Right renal pelvis (tissue), 4 donors: Measurements from ENCODE around the gene RGL3. TPM values are rescaled to one million over a fixed set of nuclear protein-coding genes. Genes with fewer than 3 reads are reported as not detected.
"Not testable (repeated sequence)": the region's sequence is repeated elsewhere in the genome, so short reads cannot be mapped to it uniquely, and the experiment has no call there.

Experiments
- DNase-seq, 4 donors: peaks; one replicate each; pipeline ENCODE4 v3.0.0-alpha.2; 2013; ENCODE audit warnings: low read depth in 4 of 4, low spot score in 3 of 4, missing footprints in 1 of 4
- polyA plus RNA-seq, 4 donors: library from polyadenylated mRNA; unstranded; fragments of 120-200 nt; gene quantifications; one replicate each; pipeline ENCODE4 v1.2.1, GENCODE V29; 2013; ENCODE audit not compliant: insufficient read length in 4 of 4

RGL3 gene
- polyA plus RNA-seq, 4 donors = 68.7 to 94.8 (median 75.5) TPM

- no peak for DNase-seq
Observed at GRCh38 chr19:11364935-11365334, 54.2 kb downstream of the RGL3 start.

GRCh38 chr19:11364296-11364904, 54.7 kb downstream of the RGL3 start:
- DNase-seq = no peak

DNA sequence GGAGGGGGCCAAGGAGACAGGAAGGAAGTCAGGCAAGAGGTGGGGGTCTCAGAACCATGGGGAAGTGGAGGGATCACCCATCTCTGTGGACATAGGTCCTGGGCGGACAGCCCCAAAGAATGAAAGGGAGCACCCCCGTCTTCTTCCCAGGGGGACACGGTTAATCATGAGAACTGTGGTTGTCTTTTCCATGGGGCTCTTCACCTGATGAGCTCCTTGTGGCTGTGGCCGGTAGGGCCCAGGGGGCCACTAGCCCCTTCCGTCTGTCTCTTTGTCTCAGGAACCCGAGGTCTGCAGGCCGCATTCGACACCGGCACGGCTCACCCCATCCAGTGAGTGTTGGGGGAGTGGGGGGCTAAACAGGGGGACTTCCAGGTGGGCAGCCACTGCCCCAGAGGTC, 55.2 kb downstream of the RGL3 start:
- no peak for DNase-seq

DNA sequence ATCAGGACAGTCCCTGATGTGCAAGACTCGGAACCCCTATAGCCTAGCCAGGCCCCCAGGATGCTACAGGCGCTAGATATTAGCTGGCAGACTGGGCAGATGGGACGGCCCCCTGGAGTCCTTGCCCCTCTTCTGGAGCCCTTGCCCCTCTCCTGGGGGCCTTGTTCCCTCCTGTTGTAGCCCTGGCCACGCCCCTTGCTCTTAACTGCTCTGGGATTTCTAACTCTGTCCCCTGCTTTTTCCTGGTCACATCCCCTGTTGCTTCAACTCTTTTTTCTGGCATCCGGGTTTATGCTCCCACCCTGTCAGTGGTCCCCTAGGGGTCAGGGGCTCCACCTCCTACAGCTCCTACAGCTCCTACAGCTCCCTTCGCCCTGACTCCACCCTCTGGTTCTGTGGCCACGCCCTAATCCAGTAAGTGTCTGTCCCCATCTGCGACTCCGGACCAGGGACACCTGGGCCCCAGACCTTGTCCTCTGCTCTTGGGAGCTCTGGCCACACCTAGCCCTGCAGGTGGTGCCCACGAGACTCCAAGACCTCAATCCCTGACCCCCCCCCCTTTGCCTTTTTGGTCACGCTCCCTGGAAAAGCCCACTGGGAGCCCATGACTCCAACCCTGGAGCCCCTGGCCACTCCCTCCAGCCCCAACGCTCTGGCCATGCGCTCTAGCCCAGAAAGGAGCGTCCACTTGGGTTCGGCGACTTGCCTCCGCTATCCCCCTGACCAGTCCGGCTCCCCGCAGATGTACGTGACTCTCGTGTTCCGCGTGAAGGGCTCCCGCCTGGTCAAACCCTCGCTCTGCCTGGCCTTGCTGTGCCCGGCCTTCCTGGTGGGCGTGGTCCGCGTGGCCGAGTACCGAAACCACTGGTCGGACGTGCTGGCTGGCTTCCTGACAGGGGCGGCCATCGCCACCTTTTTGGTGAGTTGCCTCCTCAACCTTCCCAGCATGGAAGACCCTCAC, 57.1 kb downstream of the RGL3 start:
- DNase-seq = no peak

GRCh38 chr19:11361037-11361770, 57.9 kb downstream of the RGL3 start:
- peak in 1 of 4 donors; percentile 46 for DNase-seq

- no peak for DNase-seq
Observed at GRCh38 chr19:11359421-11359820, 59.7 kb downstream of the RGL3 start.

GRCh38 chr19:11356676-11357550, 62.2 kb downstream of the RGL3 start:
- DNase-seq = no peak

DNA sequence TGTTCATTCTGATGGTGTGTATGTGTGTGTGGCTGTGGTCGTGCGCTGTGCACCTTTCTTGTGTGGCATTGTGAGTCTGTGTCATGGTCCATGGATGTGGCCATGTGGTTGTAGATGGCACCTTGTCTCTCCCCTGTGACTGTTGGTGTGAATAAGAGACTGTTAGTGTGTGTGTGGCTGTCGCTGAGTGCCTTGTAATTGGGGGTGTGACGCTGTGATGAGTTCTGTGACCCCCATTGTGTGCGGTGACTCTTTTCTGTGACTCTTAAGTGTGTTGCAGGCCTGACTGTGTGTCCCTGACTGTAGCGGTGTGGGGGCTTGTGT, 63.1 kb downstream of the RGL3 start:
- DNase-seq = no peak

DNA sequence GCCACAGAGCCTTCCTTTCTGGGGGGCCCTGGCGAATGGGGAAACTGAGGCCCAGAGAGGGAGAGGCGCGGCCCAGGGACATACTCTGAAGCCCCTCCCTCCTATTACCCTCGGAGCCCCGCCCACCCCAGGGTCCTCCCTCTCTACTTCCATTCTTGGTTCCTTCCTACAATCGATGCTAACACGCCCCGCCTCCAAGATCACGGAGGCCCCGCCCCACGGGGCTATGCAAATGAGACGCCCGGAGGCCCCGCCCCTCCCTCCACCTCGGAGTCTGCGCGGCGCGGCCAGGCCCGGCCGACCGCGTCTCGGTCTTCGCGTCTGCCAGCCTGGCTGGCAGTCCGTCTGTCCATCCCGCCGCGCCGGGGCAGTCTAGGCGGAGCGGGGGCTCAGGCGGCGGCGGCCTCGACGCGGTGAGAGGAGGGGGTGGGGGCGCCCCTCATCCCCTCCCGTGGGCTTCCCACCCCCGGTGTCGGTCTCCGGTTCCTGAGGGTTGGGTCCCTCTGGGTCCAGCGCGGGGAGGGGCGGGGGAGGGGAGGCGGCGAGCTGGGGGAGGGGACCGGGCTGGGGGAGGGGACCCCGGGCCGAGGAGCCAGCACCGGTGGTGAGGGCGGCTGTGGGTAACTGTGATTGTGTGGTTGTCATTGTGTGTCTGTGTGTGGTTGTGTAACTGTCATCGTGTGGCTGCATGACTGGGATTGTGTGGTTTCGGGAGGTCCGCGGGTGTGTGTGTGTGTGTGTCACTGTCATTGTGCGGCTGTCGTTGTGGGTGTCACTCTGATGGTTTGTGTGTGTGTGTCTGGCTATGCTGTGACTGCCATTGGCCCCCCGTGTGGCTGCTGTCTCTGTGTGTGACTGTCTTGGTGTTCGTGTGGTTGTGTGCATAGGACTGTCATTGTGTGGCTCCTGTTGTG, 63.7 kb downstream of the RGL3 start, which contains the start of gene PLPPR2:
Gene PLPPR2 (plus strand): TSS at position 273 of the 914 bp plus-strand sequence. CDS start 2,242 bp downstream, outside the sequence.
- DNase-seq = peak in 3 of 4 donors; percentile 69 to 74 (median 73)

DNA sequence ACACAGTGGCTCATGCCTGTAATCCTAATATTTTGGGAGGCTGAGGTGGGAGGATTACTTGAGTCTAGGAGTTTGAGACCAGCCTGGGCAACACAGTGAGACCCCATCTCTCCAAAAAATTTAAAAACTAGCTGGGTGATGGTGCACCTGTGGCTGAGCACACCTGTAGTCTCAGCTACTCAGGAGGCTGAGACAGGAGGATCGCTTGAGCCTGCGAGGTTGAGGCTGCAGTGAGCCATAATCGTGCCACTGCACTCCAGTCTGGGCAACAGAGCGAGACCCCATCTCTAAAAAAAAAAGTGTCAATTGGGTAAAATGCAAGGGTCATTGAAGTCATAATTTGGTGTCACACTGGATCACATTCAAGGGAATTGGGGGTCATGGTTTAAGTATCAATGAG, 65.0 kb downstream of the RGL3 start:
- not testable (repeated sequence) for DNase-seq

DNA sequence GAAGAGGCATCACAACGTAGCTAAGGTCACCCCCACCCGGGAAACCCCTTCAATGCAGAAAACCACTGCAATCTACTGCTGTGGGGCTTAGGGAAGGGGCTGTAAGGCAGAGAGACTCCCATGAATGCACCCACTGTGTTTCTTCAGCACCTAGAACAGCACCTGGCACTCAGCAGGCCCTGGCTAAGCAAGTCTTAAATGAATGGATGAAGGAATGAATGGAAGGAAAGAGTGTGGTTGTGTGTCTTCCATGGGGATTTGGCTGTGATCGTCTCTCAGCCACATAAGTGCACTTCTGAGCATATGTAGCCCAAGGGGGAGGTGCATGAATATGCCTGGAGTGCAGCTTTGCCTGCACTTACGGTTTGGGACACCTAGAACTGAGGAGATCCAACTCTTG, 69.9 kb downstream of the RGL3 start:
- DNase-seq = no peak

GRCh38 chr19:11347546-11348039, 71.5 kb downstream of the RGL3 start:
- DNase-seq = no peak

DNA sequence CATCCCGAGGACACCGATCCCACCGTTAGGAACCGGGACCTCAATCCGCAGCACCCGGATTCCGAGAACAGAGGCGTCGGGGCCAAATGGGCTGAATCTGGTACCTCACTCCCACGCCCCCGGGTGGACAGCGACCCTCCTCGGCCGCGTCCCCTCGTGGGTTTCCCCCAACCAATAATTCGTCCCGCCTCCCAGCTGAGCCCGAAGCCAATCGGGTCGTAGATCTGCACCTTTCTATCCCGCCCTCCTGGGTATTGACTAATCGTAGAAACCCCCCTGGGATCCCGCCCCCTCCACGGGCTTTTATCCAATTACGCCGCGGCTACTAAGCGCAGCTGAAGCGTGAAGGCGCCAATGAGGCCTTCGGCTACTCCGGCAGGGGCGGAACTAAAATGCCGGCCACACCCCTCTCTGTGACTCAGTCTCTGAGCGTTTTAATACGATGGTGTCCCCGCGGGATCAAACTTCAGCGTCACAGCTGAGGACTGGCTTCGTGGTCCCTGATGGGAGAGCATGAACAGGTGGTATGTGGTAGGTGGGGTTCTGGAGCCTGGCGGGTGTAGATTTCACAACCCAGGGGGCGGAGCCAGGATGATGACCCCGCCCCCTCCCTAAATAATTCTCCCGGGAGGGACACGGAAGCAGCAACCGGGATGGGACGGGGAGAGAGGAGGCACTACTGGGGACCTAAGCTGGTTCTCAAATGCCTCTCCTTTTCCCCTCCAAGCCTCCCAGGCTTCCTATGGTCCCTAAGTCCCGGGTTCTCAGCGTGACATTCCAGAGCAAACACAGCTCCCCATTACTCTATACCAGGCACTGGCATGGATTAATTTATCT, 72.8 kb downstream of the RGL3 start, which contains the start of the genes CCDC159 and TMEM205:
Gene CCDC159 (plus strand): TSS at position 416 of the 837 bp plus-strand sequence. CDS start 88 bp downstream, at position 504.
Gene TMEM205 (minus strand): TSS at position 165 of the 837 bp plus-strand sequence. CDS start 649 bp downstream, outside the sequence.
- peak; percentile 96 to 99 (median 99) for DNase-seq

GRCh38 chr19:11345122-11345803, 73.9 kb downstream of the RGL3 start:
- DNase-seq = no peak
